ENCODE results near the gene FSIP1. TPM values are rescaled to one million over a fixed set of nuclear protein-coding genes. Genes with fewer than 3 reads are reported as not detected.

Gene FSIP1
- total RNA-seq, 4 donors from 2014 or later: 1.9 to 8.6 (median 5.6) TPM; not detected in 1

DNA sequence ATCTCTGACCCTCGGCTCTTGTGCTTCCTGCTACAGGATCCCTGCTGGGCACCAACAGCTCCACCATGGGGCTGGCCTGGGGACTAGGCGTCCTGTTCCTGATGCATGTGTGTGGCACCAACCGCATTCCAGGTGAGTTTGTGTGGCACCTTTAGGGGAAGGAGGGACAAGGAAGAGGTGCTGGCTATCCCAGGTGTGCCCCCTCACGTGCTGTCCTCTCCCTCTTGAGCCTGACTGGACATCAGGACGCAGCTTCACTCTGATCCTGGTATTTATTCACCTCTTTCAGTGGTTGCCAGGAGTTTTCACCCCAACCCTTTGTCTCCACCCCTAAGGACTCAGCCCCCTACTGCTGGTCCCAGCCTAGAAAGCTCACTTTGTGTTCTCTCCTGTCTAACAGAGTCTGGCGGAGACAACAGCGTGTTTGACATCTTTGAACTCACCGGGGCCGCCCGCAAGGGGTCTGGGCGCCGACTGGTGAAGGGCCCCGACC is 200.8 kb downstream of the FSIP1 start:
- peak; percentile 82 for DNase-seq
- H3K4me3 ChIP-seq: peak overlapping the region; percentile 55 to 83 (median 57)
- peaks cover 9 to 68% (median 53%) of the 10 kb centered on the region in 4 donors for H3K4me1 ChIP-seq
- no peaks in the 10 kb centered on the region for H3K9me3 ChIP-seq
- TF ChIP-seq EP300 (IDR thresholded peaks at IDR 0.05; ENCODE audit: low read depth) (no peak), POLR2AphosphoS5 (IDR thresholded peaks at IDR 0.05) (peak; percentile 23 to 73 (median 65)), POLR2A (IDR thresholded peaks at IDR 0.05) (no peak)
- TF ChIP-seq, protein P1, sequence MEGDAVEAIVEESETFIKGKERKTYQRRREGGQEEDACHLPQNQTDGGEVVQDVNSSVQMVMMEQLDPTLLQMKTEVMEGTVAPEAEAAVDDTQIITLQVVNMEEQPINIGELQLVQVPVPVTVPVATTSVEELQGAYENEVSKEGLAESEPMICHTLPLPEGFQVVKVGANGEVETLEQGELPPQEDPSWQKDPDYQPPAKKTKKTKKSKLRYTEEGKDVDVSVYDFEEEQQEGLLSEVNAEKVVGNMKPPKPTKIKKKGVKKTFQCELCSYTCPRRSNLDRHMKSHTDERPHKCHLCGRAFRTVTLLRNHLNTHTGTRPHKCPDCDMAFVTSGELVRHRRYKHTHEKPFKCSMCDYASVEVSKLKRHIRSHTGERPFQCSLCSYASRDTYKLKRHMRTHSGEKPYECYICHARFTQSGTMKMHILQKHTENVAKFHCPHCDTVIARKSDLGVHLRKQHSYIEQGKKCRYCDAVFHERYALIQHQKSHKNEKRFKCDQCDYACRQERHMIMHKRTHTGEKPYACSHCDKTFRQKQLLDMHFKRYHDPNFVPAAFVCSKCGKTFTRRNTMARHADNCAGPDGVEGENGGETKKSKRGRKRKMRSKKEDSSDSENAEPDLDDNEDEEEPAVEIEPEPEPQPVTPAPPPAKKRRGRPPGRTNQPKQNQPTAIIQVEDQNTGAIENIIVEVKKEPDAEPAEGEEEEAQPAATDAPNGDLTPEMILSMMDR (IDR thresholded peaks at IDR 0.05): peak; percentile 44 to 73 (median 46)
- peak overlapping the region; percentile 86 to 97 (median 95) for H3K27ac ChIP-seq
- WGBS, 2 donors (ENCODE audit: low coverage in 1 of 2): 29% methylated on average over 13 of the region's 13 CpGs; no CpG with 5 or more reads in 1 of the 2 donors
- H3K36me3 ChIP-seq: peaks cover 0 to 22% (median 1%) of the 10 kb centered on the region in 4 donors
- in situ Hi-C loops (cut with MboI; ENCODE audit: low pct_ligation_motif_present in 1 of 4, low pct_unique_long_range_greater_than_20kb in 1 of 4, low sequenced_read_pairs in 3 of 4) (loop anchor here (10.0 to 25.0 kb wide), 6 partner anchors 180 to 877 kb away; no protein-coding TSS in a partner anchor), intact Hi-C loops (cut with DNase I; ENCODE audit: low total_unique reads) (loop anchor here (2.0 to 5.0 kb wide), 2 partner anchors 110 to 763 kb away; no protein-coding TSS in a partner anchor)
- H3K27me3 ChIP-seq: no peaks in the 10 kb centered on the region

- intact Hi-C loops (cut with DNase I; ENCODE audit: low total_unique reads) (loop anchor here (2.0 to 5.0 kb wide), 2 partner anchors 109 to 763 kb away; no protein-coding TSS in a partner anchor), in situ Hi-C loops (cut with MboI; ENCODE audit: low pct_ligation_motif_present in 1 of 4, low pct_unique_long_range_greater_than_20kb in 1 of 4, low sequenced_read_pairs in 3 of 4) (loop anchor here (10.0 to 25.0 kb wide), 6 partner anchors 181 to 877 kb away; no protein-coding TSS in a partner anchor)
- Histone ChIP-seq H3K27me3 (no peaks in the 10 kb centered on the region), H3K9me3 (no peaks in the 10 kb centered on the region), H3K27ac (peak overlapping the region; percentile 86 to 97 (median 95)), H3K36me3 (peaks cover 0 to 17% (median 0%) of the 10 kb centered on the region in 4 donors), H3K4me3 (peak overlapping the region; percentile 55 to 83 (median 57)), H3K4me1 (peaks cover 9 to 63% (median 48%) of the 10 kb centered on the region in 4 donors)
- no peak for TF ChIP-seq POLR2AphosphoS5 (IDR thresholded peaks at IDR 0.05)
- TF ChIP-seq POLR2A (IDR thresholded peaks at IDR 0.05): peak; percentile 49
- 0 to 10% methylated on average over 1 to 18 of the region's 18 CpGs for WGBS, 2 donors (ENCODE audit: low coverage in 1 of 2)
- no peak for DNase-seq
Measured at GRCh38 chr15:39581242-39581792, 201.3 kb downstream of the FSIP1 start.

- in situ Hi-C loops (cut with MboI; ENCODE audit: low pct_ligation_motif_present in 1 of 4, low pct_unique_long_range_greater_than_20kb in 1 of 4, low sequenced_read_pairs in 3 of 4): loop anchor here (10.0 to 25.0 kb wide), 6 partner anchors 182 to 876 kb away; no protein-coding TSS in a partner anchor
Measured at GRCh38 chr15:39580485-39581241, 202.0 kb downstream of the FSIP1 start, which contains the start of gene THBS1. Gene THBS1 (plus strand): TSS chr15:39581079. CDS start chr15:39581858, 779 bp downstream.

DNA sequence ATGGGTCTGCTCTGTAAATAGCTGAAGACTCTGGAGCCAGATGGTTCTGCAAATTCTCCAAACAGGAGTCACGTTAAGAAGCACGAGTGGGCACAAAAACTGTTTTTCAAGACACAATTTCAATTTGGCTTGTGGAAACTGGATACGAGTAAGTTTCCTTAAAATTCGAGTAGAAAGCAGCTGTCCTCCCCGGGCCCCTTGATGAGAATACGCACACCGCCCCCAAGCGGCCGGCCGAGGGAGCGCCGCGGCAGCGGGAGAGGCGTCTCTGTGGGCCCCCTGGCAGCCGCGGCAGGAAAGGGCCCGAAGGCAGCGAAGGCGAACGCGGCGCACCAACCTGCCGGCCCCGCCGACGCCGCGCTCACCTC is 202.5 kb downstream of the FSIP1 start:
- no peaks in the 10 kb centered on the region for H3K9me3 ChIP-seq
- H3K4me1 ChIP-seq: peaks cover under 1 to 51% (median 36%) of the 10 kb centered on the region in 4 donors
- TF ChIP-seq EP300 (IDR thresholded peaks at IDR 0.05; ENCODE audit: low read depth): no peak
- TF ChIP-seq, protein P1 (IDR thresholded peaks at IDR 0.05): peak; percentile 95 to 100 (median 98)
- TF ChIP-seq POLR2AphosphoS5 (IDR thresholded peaks at IDR 0.05): peak in 1 of 3 donors; percentile 7
- TF ChIP-seq POLR2A (IDR thresholded peaks at IDR 0.05): no peak
- peak overlapping the region; percentile 86 to 97 (median 95) for H3K27ac ChIP-seq
- no peaks in the 10 kb centered on the region for H3K27me3 ChIP-seq
- DNase-seq: peak; percentile 95
- in situ Hi-C loops (cut with MboI; ENCODE audit: low pct_ligation_motif_present in 1 of 4, low pct_unique_long_range_greater_than_20kb in 1 of 4, low sequenced_read_pairs in 3 of 4): loop anchor here (10.0 to 25.0 kb wide), 6 partner anchors 182 to 875 kb away; no protein-coding TSS in a partner anchor
- peak overlapping the region; percentile 55 to 83 (median 57) for H3K4me3 ChIP-seq
- whole genome bisulfite sequencing, 2 donors (ENCODE audit: low coverage in 1 of 2): 0% methylated on average over 2 to 19 of the region's 29 CpGs
- peaks cover 0 to 15% (median 0%) of the 10 kb centered on the region in 4 donors for H3K36me3 ChIP-seq
- intact Hi-C loops (cut with DNase I; ENCODE audit: low total_unique reads): loop anchor here (1.0 to 5.0 kb wide), 3 partner anchors 108 to 761 kb away; no protein-coding TSS in a partner anchor

More at GRCh38 chr15:39580485-39581241, 202.0 kb downstream of the FSIP1 start, which contains the start of gene THBS1:
- peak; percentile 92 for DNase-seq
- Histone ChIP-seq H3K27me3 (no peaks in the 10 kb centered on the region), H3K4me3 (peak within 1 kb of the TSS; percentile 55 to 83 (median 57)), H3K9me3 (no peaks in the 10 kb centered on the region), H3K4me1 (peaks cover 6 to 56% (median 41%) of the 10 kb centered on the region in 4 donors), H3K36me3 (peaks cover 0 to 15% (median 0%) of the 10 kb centered on the region in 4 donors), H3K27ac (peak within 1 kb of the TSS; percentile 86 to 97 (median 95))
- 1% methylated on average over 50 of the region's 74 CpGs; no CpG with 5 or more reads in 1 of the 2 donors for WGBS, 2 donors (ENCODE audit: low coverage in 1 of 2)
- intact Hi-C loops (cut with DNase I; ENCODE audit: low total_unique reads): loop anchor here (1.0 to 5.0 kb wide), 3 partner anchors 108 to 762 kb away; no protein-coding TSS in a partner anchor
- TF ChIP-seq, protein P1 (IDR thresholded peaks at IDR 0.05): peak in 1 of 5 experiments; percentile 28
- TF ChIP-seq POLR2AphosphoS5 (IDR thresholded peaks at IDR 0.05): peak; percentile 96 to 99 (median 99)
- TF ChIP-seq EP300 (IDR thresholded peaks at IDR 0.05; ENCODE audit: low read depth): no peak
- TF ChIP-seq POLR2A (IDR thresholded peaks at IDR 0.05): peak; percentile 94
